Measurements from ENCODE around the gene SLC47A2.
"Not testable (repeated sequence)": the region's sequence is repeated elsewhere in the genome, so short reads cannot be mapped to it uniquely, and the experiment has no call there.

The SLC47A2 gene

GRCh38 chr17:19705771-19706770 is 10.3 kb downstream of the SLC47A2 start:
- Histone ChIP-seq H3K9me3 (ENCODE audit: control insufficient read depth, low read length) (no peaks in the 10 kb centered on the region), H3K4me1 (ENCODE audit: control insufficient read depth, insufficient read depth, low read length, poor library complexity, severe bottlenecking) (peaks cover 20% of the 10 kb centered on the region), H3K27ac (ENCODE audit: low read depth, low read length, severe bottlenecking) (no peak overlapping the region), H3K4me3 (ENCODE audit: extremely low read depth, insufficient read depth, low read length, poor library complexity, severe bottlenecking) (no peak overlapping the region), H3K36me3 (ENCODE audit: control insufficient read depth, insufficient read depth, low read length) (no peaks in the 10 kb centered on the region)
- WGBS, 2 experiments (ENCODE audit: insufficient coverage in 2 of 2): 80 to 87% methylated on average over 18 to 19 of the region's 22 CpGs

- Histone ChIP-seq H3K27ac (ENCODE audit: low read depth, low read length, severe bottlenecking) (no peak overlapping the region), H3K4me3 (ENCODE audit: extremely low read depth, insufficient read depth, low read length, poor library complexity, severe bottlenecking) (no peak overlapping the region), H3K9me3 (ENCODE audit: control insufficient read depth, low read length) (no peaks in the 10 kb centered on the region), H3K4me1 (ENCODE audit: control insufficient read depth, insufficient read depth, low read length, poor library complexity, severe bottlenecking) (peaks cover 20% of the 10 kb centered on the region), H3K36me3 (ENCODE audit: control insufficient read depth, insufficient read depth, low read length) (no peaks in the 10 kb centered on the region)
- 87 to 89% methylated on average over 10 to 12 of the region's 13 CpGs for WGBS, 2 experiments (ENCODE audit: insufficient coverage in 2 of 2)
Observed at GRCh38 chr17:19705201-19705600, 11.2 kb downstream of the SLC47A2 start.

GRCh38 chr17:19703828-19704613 is 12.4 kb downstream of the SLC47A2 start:
- Histone ChIP-seq H3K4me3 (ENCODE audit: extremely low read depth, insufficient read depth, low read length, poor library complexity, severe bottlenecking) (no peak overlapping the region), H3K4me1 (ENCODE audit: control insufficient read depth, insufficient read depth, low read length, poor library complexity, severe bottlenecking) (peaks cover 20% of the 10 kb centered on the region), H3K36me3 (ENCODE audit: control insufficient read depth, insufficient read depth, low read length) (no peaks in the 10 kb centered on the region), H3K9me3 (ENCODE audit: control insufficient read depth, low read length) (no peaks in the 10 kb centered on the region), H3K27ac (ENCODE audit: low read depth, low read length, severe bottlenecking) (peak overlapping the region; percentile 82)
- 47 to 61% methylated on average over 10 to 14 of the region's 17 CpGs for WGBS, 2 experiments (ENCODE audit: insufficient coverage in 2 of 2)

- Histone ChIP-seq H3K9me3 (ENCODE audit: control insufficient read depth, low read length) (no peaks in the 10 kb centered on the region), H3K4me1 (ENCODE audit: control insufficient read depth, insufficient read depth, low read length, poor library complexity, severe bottlenecking) (peaks cover 20% of the 10 kb centered on the region), H3K4me3 (ENCODE audit: extremely low read depth, insufficient read depth, low read length, poor library complexity, severe bottlenecking) (no peak overlapping the region), H3K27ac (ENCODE audit: low read depth, low read length, severe bottlenecking) (peak overlapping the region; percentile 82), H3K36me3 (ENCODE audit: control insufficient read depth, insufficient read depth, low read length) (no peaks in the 10 kb centered on the region)
- WGBS, 2 experiments (ENCODE audit: insufficient coverage in 2 of 2): 72 to 74% methylated on average over 9 to 10 of the region's 10 CpGs
Observed at GRCh38 chr17:19703106-19703827, 13.1 kb downstream of the SLC47A2 start.

GRCh38 chr17:19702217-19702641 is 14.2 kb downstream of the SLC47A2 start:
- Histone ChIP-seq H3K4me3 (ENCODE audit: extremely low read depth, insufficient read depth, low read length, poor library complexity, severe bottlenecking) (no peak overlapping the region), H3K36me3 (ENCODE audit: control insufficient read depth, insufficient read depth, low read length) (no peaks in the 10 kb centered on the region), H3K27ac (ENCODE audit: low read depth, low read length, severe bottlenecking) (no peak overlapping the region), H3K9me3 (ENCODE audit: control insufficient read depth, low read length) (no peaks in the 10 kb centered on the region), H3K4me1 (ENCODE audit: control insufficient read depth, insufficient read depth, low read length, poor library complexity, severe bottlenecking) (peaks cover 20% of the 10 kb centered on the region)
- WGBS, 2 experiments (ENCODE audit: insufficient coverage in 2 of 2): 88 to 100% methylated on average over 3 of the region's 4 CpGs

GRCh38 chr17:19686400-19687090 is 29.8 kb downstream of the SLC47A2 start:
- Histone ChIP-seq H3K9me3 (ENCODE audit: control insufficient read depth, low read length) (peaks cover 4% of the 10 kb centered on the region), H3K4me3 (ENCODE audit: extremely low read depth, insufficient read depth, low read length, poor library complexity, severe bottlenecking) (no peak overlapping the region), H3K27ac (ENCODE audit: low read depth, low read length, severe bottlenecking) (no peak overlapping the region), H3K4me1 (ENCODE audit: control insufficient read depth, insufficient read depth, low read length, poor library complexity, severe bottlenecking) (no peaks in the 10 kb centered on the region), H3K36me3 (ENCODE audit: control insufficient read depth, insufficient read depth, low read length) (no peaks in the 10 kb centered on the region)
- no CpG with 5 or more reads among the region's 2 CpGs for WGBS, 2 experiments (ENCODE audit: insufficient coverage in 2 of 2)

- H3K4me3 ChIP-seq (ENCODE audit: extremely low read depth, insufficient read depth, low read length, poor library complexity, severe bottlenecking); H3K9me3 ChIP-seq (ENCODE audit: control insufficient read depth, low read length); H3K27ac ChIP-seq (ENCODE audit: low read depth, low read length, severe bottlenecking); H3K4me1 ChIP-seq (ENCODE audit: control insufficient read depth, insufficient read depth, low read length, poor library complexity, severe bottlenecking); H3K36me3 ChIP-seq (ENCODE audit: control insufficient read depth, insufficient read depth, low read length): not testable (repeated sequence)
- WGBS, 2 experiments (ENCODE audit: insufficient coverage in 2 of 2): 98 to 99% methylated on average over 7 to 12 of the region's 32 CpGs
Observed at GRCh38 chr17:19684909-19685580, 31.3 kb downstream of the SLC47A2 start.

- 100% methylated on average over 1 of the region's 2 CpGs for WGBS, 2 experiments (ENCODE audit: insufficient coverage in 2 of 2)
- H3K36me3 ChIP-seq (ENCODE audit: control insufficient read depth, insufficient read depth, low read length): peaks cover 3% of the 10 kb centered on the region
- H3K9me3 ChIP-seq (ENCODE audit: control insufficient read depth, low read length): no peaks in the 10 kb centered on the region
- no peaks in the 10 kb centered on the region for H3K4me1 ChIP-seq (ENCODE audit: control insufficient read depth, insufficient read depth, low read length, poor library complexity, severe bottlenecking)
- H3K4me3 ChIP-seq (ENCODE audit: extremely low read depth, insufficient read depth, low read length, poor library complexity, severe bottlenecking): no peak overlapping the region
- no peak overlapping the region for H3K27ac ChIP-seq (ENCODE audit: low read depth, low read length, severe bottlenecking)
Observed at GRCh38 chr17:19683117-19683516, 33.3 kb downstream of the SLC47A2 start.

GRCh38 chr17:19678581-19679453 is 37.6 kb downstream of the SLC47A2 start:
- Histone ChIP-seq H3K4me3 (ENCODE audit: extremely low read depth, insufficient read depth, low read length, poor library complexity, severe bottlenecking) (no peak overlapping the region), H3K9me3 (ENCODE audit: control insufficient read depth, low read length) (peaks cover 6% of the 10 kb centered on the region), H3K4me1 (ENCODE audit: control insufficient read depth, insufficient read depth, low read length, poor library complexity, severe bottlenecking) (no peaks in the 10 kb centered on the region), H3K36me3 (ENCODE audit: control insufficient read depth, insufficient read depth, low read length) (peaks cover 14% of the 10 kb centered on the region), H3K27ac (ENCODE audit: low read depth, low read length, severe bottlenecking) (no peak overlapping the region)
- 93 to 95% methylated on average over 13 to 14 of the region's 18 CpGs for WGBS, 2 experiments (ENCODE audit: insufficient coverage in 2 of 2)
